ENCODE measurements around the gene MAP4.

The MAP4 gene

DNA sequence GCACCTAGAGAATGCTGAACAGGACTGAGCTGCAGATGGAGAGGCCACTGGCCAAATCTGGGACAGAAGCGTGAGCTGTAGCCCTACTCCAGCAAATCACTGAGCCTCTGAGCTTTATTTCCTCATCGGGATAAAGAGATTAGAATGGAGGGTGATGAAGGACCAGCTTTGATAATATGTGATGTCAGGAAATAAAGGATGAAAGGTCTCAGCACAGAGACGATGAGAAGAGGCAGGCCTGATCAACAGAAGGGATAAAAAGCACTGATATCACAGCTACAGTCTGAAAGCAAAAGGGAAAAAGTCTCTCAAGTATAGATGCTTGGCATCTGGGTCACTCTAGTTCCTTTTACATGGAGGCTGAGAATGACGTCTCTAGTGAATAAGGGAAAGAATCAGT is 143.3 kb downstream of the MAP4 start:
- ATAC-seq = no peak
- TF ChIP-seq ESRRG (CRISPR knock-in tag; IDR thresholded peaks at IDR 0.05) (no peak), ZC3H10 (CRISPR knock-in tag; IDR thresholded peaks at IDR 0.05) (no peak), ZNF70 (CRISPR knock-in tag; IDR thresholded peaks at IDR 0.05) (no peak)

DNA sequence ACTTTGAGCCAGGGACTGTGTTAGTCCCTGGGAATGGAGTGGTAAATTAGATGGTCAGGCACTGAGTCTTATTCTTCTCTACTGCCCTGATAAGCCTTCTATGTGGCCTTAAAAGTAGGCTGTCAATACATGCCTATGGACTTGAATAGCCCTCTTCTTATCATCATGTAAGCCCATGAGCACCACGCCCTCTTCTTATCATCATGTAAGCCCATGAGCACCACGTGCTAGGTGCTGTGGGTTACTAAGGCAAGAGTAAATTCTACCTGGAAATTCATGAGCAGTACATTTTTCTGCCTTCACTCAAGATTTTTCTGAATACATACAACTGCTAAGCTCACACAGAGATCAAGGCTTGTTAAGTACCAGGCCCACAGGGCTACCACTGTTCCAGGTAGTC is 144.8 kb downstream of the MAP4 start:
- ATAC-seq = no peak
- TF ChIP-seq ZNF70 (CRISPR knock-in tag; IDR thresholded peaks at IDR 0.05) = no peak
- TF ChIP-seq TOX (CRISPR knock-in tag; IDR thresholded peaks at IDR 0.05; ENCODE audit: borderline replicate concordance) = no peak
- TF ChIP-seq, protein P1, sequence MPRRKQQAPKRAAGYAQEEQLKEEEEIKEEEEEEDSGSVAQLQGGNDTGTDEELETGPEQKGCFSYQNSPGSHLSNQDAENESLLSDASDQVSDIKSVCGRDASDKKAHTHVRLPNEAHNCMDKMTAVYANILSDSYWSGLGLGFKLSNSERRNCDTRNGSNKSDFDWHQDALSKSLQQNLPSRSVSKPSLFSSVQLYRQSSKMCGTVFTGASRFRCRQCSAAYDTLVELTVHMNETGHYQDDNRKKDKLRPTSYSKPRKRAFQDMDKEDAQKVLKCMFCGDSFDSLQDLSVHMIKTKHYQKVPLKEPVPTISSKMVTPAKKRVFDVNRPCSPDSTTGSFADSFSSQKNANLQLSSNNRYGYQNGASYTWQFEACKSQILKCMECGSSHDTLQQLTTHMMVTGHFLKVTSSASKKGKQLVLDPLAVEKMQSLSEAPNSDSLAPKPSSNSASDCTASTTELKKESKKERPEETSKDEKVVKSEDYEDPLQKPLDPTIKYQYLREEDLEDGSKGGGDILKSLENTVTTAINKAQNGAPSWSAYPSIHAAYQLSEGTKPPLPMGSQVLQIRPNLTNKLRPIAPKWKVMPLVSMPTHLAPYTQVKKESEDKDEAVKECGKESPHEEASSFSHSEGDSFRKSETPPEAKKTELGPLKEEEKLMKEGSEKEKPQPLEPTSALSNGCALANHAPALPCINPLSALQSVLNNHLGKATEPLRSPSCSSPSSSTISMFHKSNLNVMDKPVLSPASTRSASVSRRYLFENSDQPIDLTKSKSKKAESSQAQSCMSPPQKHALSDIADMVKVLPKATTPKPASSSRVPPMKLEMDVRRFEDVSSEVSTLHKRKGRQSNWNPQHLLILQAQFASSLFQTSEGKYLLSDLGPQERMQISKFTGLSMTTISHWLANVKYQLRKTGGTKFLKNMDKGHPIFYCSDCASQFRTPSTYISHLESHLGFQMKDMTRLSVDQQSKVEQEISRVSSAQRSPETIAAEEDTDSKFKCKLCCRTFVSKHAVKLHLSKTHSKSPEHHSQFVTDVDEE (CRISPR knock-in tag; IDR thresholded peaks at IDR 0.05) = no peak
- no peak for TF ChIP-seq ZNF8 (CRISPR knock-in tag; IDR thresholded peaks at IDR 0.05)

DNA sequence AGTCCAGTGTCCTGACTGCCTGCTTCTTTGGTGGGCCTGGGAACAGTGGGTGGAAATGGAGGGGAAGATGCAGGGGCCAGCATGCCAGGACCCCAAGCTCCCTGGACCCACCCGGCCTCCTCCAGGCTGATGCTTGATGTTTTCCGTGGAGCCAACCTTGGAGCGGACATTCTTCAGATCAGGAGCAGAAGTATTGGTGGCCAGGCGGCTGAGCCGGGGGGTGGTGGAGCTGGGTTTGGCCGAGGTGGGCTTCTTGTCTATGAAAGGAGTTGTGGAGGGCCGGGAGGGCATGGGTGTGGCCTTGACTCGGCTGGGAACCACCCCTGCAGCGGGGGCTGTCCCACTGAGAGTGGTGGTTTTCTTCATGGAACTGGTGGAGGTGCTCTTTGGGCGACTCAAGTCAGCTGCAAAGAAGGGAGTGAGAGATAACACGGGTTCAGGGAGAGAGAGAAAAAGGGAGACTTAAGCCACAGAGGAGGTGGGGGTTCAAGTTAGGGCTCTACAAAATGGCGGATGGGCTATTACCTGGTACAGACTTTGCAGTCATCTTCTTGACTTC is 145.4 kb downstream of the MAP4 start:
- no peak for ATAC-seq

DNA sequence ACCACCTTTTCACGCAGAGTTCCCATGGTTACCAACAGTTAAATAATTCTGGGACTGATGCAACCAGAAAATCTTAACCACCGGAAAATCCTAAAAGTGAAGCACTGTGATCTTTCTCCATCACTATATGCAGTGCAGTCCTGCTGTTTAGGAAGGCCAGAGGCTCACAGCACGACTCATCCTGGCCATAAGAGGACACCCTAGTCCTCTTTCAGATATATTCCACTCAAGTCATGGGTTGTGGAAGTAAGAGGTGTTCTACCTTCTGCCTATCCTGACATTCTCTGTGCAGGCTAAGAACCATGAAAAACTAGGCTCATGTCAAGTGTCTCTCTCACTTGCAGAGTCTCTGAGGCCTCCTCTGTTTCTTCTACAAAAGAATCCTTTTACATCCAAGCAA is 146.1 kb downstream of the MAP4 start:
- TF ChIP-seq OSR1 (CRISPR knock-in tag; IDR thresholded peaks at IDR 0.05) = no peak
- ATAC-seq = no peak

More for the DNA sequence above, 145.4 kb downstream of the MAP4 start:
- TF ChIP-seq ZC3H10 (CRISPR knock-in tag; IDR thresholded peaks at IDR 0.05) = no peak
- TF ChIP-seq CSDC2 (CRISPR knock-in tag; IDR thresholded peaks at IDR 0.05) = no peak
- TF ChIP-seq ZFP30 (CRISPR knock-in tag; IDR thresholded peaks at IDR 0.05) = no peak

DNA sequence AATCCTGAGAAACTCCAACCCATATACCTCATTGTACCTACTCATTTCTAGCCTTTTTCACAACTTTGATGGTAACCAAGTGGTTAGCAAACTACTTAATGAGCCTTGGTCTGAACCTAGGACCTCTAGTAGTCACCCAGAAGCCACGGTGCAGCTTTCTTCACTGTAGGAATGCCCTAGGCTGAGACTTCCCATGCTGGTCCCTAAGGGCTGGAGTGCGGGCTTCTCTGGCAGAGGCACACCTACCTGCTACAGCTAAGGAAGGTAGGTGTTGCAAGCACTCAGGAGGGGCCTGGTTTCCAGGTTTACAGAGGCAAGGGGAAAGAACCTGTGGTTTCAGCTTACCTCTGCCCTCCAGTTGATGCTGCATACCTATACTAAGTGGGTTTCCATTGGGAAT is 147.9 kb downstream of the MAP4 start:
- ATAC-seq = no peak
- TF ChIP-seq, protein P2, sequence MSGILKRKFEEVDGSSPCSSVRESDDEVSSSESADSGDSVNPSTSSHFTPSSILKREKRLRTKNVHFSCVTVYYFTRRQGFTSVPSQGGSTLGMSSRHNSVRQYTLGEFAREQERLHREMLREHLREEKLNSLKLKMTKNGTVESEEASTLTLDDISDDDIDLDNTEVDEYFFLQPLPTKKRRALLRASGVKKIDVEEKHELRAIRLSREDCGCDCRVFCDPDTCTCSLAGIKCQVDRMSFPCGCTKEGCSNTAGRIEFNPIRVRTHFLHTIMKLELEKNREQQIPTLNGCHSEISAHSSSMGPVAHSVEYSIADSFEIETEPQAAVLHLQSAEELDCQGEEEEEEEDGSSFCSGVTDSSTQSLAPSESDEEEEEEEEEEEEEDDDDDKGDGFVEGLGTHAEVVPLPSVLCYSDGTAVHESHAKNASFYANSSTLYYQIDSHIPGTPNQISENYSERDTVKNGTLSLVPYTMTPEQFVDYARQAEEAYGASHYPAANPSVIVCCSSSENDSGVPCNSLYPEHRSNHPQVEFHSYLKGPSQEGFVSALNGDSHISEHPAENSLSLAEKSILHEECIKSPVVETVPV (CRISPR knock-in tag; IDR thresholded peaks at IDR 0.05) = no peak
- no peak for TF ChIP-seq ZNF8 (CRISPR knock-in tag; IDR thresholded peaks at IDR 0.05)
- no peak for TF ChIP-seq PPARA (CRISPR knock-in tag; IDR thresholded peaks at IDR 0.05; ENCODE audit: borderline replicate concordance)
- no peak for TF ChIP-seq ZNF70 (CRISPR knock-in tag; IDR thresholded peaks at IDR 0.05)
- no peak for TF ChIP-seq TOX (CRISPR knock-in tag; IDR thresholded peaks at IDR 0.05; ENCODE audit: borderline replicate concordance)
- TF ChIP-seq, protein P3, sequence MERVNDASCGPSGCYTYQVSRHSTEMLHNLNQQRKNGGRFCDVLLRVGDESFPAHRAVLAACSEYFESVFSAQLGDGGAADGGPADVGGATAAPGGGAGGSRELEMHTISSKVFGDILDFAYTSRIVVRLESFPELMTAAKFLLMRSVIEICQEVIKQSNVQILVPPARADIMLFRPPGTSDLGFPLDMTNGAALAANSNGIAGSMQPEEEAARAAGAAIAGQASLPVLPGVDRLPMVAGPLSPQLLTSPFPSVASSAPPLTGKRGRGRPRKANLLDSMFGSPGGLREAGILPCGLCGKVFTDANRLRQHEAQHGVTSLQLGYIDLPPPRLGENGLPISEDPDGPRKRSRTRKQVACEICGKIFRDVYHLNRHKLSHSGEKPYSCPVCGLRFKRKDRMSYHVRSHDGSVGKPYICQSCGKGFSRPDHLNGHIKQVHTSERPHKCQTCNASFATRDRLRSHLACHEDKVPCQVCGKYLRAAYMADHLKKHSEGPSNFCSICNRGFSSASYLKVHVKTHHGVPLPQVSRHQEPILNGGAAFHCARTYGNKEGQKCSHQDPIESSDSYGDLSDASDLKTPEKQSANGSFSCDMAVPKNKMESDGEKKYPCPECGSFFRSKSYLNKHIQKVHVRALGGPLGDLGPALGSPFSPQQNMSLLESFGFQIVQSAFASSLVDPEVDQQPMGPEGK (CRISPR knock-in tag; IDR thresholded peaks at IDR 0.05; ENCODE audit: borderline replicate concordance) = no peak
- no peak for TF ChIP-seq ZFP30 (CRISPR knock-in tag; IDR thresholded peaks at IDR 0.05)
- TF ChIP-seq, protein P4, sequence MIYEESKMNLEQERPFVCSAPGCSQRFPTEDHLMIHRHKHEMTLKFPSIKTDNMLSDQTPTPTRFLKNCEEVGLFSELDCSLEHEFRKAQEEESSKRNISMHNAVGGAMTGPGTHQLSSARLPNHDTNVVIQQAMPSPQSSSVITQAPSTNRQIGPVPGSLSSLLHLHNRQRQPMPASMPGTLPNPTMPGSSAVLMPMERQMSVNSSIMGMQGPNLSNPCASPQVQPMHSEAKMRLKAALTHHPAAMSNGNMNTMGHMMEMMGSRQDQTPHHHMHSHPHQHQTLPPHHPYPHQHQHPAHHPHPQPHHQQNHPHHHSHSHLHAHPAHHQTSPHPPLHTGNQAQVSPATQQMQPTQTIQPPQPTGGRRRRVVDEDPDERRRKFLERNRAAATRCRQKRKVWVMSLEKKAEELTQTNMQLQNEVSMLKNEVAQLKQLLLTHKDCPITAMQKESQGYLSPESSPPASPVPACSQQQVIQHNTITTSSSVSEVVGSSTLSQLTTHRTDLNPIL (CRISPR knock-in tag; IDR thresholded peaks at IDR 0.05; ENCODE audit: low read depth) = no peak
- no peak for TF ChIP-seq ZNF565 (CRISPR knock-in tag; conservative IDR thresholded peaks at IDR 0.05; ENCODE audit: low read depth)
- no peak for TF ChIP-seq RARB (CRISPR knock-in tag; IDR thresholded peaks at IDR 0.05)
- no peak for TF ChIP-seq BACH2 (CRISPR knock-in tag; IDR thresholded peaks at IDR 0.05; ENCODE audit: borderline replicate concordance)
- TF ChIP-seq ARNTL (CRISPR knock-in tag; IDR thresholded peaks at IDR 0.05; ENCODE audit: borderline replicate concordance, low read depth) = no peak
- TF ChIP-seq ESRRG (CRISPR knock-in tag; IDR thresholded peaks at IDR 0.05) = no peak
